Thyroid gland (tissue), 4 donors: ENCODE data around the gene ACTR8. TPM values are rescaled to one million over a fixed set of nuclear protein-coding genes. Genes with fewer than 3 reads are reported as not detected.

Experiments used
- DNase-seq, 2 donors: peaks; one replicate each; pipeline ENCODE4 v3.0.0-alpha.2; 2019
- H3K27ac ChIP-seq, 3 donors: fragments of 200-600 bp; sonication (generic); 1 replicate in 2 of 3; 2 replicates in 1 of 3; pipeline ENCODE4 v1.5.1; 2016 to 2019; ENCODE audit warnings: mild to moderate bottlenecking in 1 of 3, moderate library complexity in 1 of 3
- H3K27me3 ChIP-seq: fragments of 200-600 bp; sonication (generic); one replicate; pipeline ENCODE4 v1.5.1; 2019
- H3K36me3 ChIP-seq, 2 donors: fragments of 200-600 bp; sonication (generic); one replicate each; pipeline ENCODE4 v1.5.1; 2016 to 2019
- H3K4me1 ChIP-seq, 2 donors: fragments of 200-600 bp; sonication (generic); one replicate each; pipeline ENCODE4 v1.5.1; 2017 to 2019
- H3K4me3 ChIP-seq, 3 donors: fragments of 200-600 bp; sonication (generic); replicated peaks in 1 of 3; 1 replicate in 2 of 3; 2 replicates in 1 of 3; pipeline ENCODE4 v1.5.1; 2016; ENCODE audit warnings: mild to moderate bottlenecking in 1 of 3
- H3K9me3 ChIP-seq: fragments of 200-600 bp; sonication (generic); one replicate; pipeline ENCODE4 v1.5.1; 2017
- CTCF ChIP-seq, 6 experiments: fragments of 200-600 bp in 3 of 6; fragments of 450-650 bp in 3 of 6; sonication (generic) in 3 of 6; IDR thresholded peaks; one replicate each; pipeline ENCODE4 v1.5.1; 2016 to 2019; ENCODE audit warnings: antibody characterized with exemption in 6 of 6, mild to moderate bottlenecking in 2 of 6, inconsistent platforms in 1 of 6, moderate library complexity in 1 of 6
- POLR2A ChIP-seq, 2 donors: fragments of 450-650 bp; IDR thresholded peaks; one replicate each; pipeline ENCODE4 v1.6.1; 2017; ENCODE audit warnings: antibody characterized with exemption in 2 of 2, mild to moderate bottlenecking in 2 of 2, moderate library complexity in 1 of 2
- WGBS, 2 donors: methylation state at CpG; one replicate each; pipeline ENCODE4 v1.1.5; 2017; 5-methylcytosine and 5-hydroxymethylcytosine counted together
- intact Hi-C: fragments of 100-400 bp; cut with DNase I; formaldehyde crosslinking; loops from one replicate; pipeline ENCODE4 v1.15.1; 2023
- total RNA-seq, 4 donors: library from RNA; depleted of rRNA; stranded (reverse); fragments of >200 nt; gene quantifications; one replicate each; pipeline ENCODE4 v1.2.3, GENCODE V29; 2016

ACTR8 gene
- total RNA-seq, 4 donors from 2014 or later, result 29.0 to 31.7 (median 29.4) TPM

- no peaks in the 10 kb centered on the region for H3K9me3 ChIP-seq
- no peak overlapping the region for H3K4me3 ChIP-seq
- intact Hi-C loops, result no loop called here
- WGBS, 2 donors, result 91 to 95% methylated on average over 10 to 12 of the region's 14 CpGs
- no peaks in the 10 kb centered on the region for H3K27me3 ChIP-seq
- peaks cover 7 to 8% of the 10 kb centered on the region in 2 donors for H3K4me1 ChIP-seq
- TF ChIP-seq POLR2A (IDR thresholded peaks at IDR 0.05) (no peak), CTCF (IDR thresholded peaks at IDR 0.05) (no peak)
- H3K27ac ChIP-seq, result no peak overlapping the region
- no peak for DNase-seq
- H3K36me3 ChIP-seq, result no peaks in the 10 kb centered on the region
Observed at GRCh38 chr3:53818221-53819162, 63.5 kb downstream of the ACTR8 start.

GRCh38 chr3:53817809-53818208 is 64.1 kb downstream of the ACTR8 start:
- DNase-seq, result no peak
- whole genome bisulfite sequencing, 2 donors, result 85 to 93% methylated on average over 11 to 17 of the region's 17 CpGs
- no peak overlapping the region for H3K4me3 ChIP-seq
- H3K27ac ChIP-seq, result no peak overlapping the region
- H3K9me3 ChIP-seq, result no peaks in the 10 kb centered on the region
- H3K4me1 ChIP-seq, result peaks cover 7 to 8% of the 10 kb centered on the region in 2 donors
- no peaks in the 10 kb centered on the region for H3K27me3 ChIP-seq
- H3K36me3 ChIP-seq, result no peaks in the 10 kb centered on the region
- intact Hi-C loops, result no loop called here
- TF ChIP-seq POLR2A (IDR thresholded peaks at IDR 0.05) (no peak), CTCF (IDR thresholded peaks at IDR 0.05) (no peak)

- Histone ChIP-seq H3K36me3 (no peaks in the 10 kb centered on the region), H3K9me3 (no peaks in the 10 kb centered on the region), H3K27ac (no peak overlapping the region), H3K27me3 (no peaks in the 10 kb centered on the region), H3K4me3 (no peak overlapping the region), H3K4me1 (peaks cover 7 to 8% of the 10 kb centered on the region in 2 donors)
- WGBS, 2 donors, result 88 to 95% methylated on average over 6 of the region's 6 CpGs
- no peak for DNase-seq
- no peak for TF ChIP-seq POLR2A (IDR thresholded peaks at IDR 0.05)
- TF ChIP-seq CTCF (IDR thresholded peaks at IDR 0.05), result no peak
- intact Hi-C loops, result no loop called here
Observed at GRCh38 chr3:53817211-53817610, 64.7 kb downstream of the ACTR8 start.

Other genes with a start within 250 kb of the ACTR8 start
- 10 to 100 TPM in 2 of 4 donors, 1 to 10 TPM in 2; 4.7 to 26.9 (median 11.1) TPM for gene CHDH, start 35.7 kb downstream of the ACTR8 start, total RNA-seq
- gene IL17RB, start 35.6 kb downstream of the ACTR8 start, total RNA-seq, result 1 to 10 TPM in 2 of 4 donors, under 1 TPM in 2; 0.71 to 2.5 (median 1.6) TPM
- gene SELENOK, start 9.7 kb upstream of the ACTR8 start, total RNA-seq, result 100 to 1,000 TPM in 3 of 4 donors, 10 to 100 TPM in 1; 79.0 to 132 (median 124) TPM
- gene CACNA2D3, start 240.4 kb upstream of the ACTR8 start, total RNA-seq, result 1 to 10 TPM; 2.9 to 4.8 (median 4.5) TPM